Ramos (cell line): ENCODE measurements around the gene BICD2.

Experiments used
- in situ Hi-C: fragments of 300-500 bp; cut with MboI; formaldehyde crosslinking; loops from one replicate; pipeline ENCODE4 v1.14.3; 2022; ENCODE audit warnings: low sequenced_read_pairs; ENCODE audit not compliant: unreplicated experiment

The BICD2 gene

GRCh38 chr9:92734931-92735635 lies 29.6 kb downstream of the BICD2 start:
- in situ Hi-C loops = loop anchor here (10.0 to 25.0 kb wide), 2 partner anchors 540 to 1923 kb away; partner anchors contain the start of gene SYK

- in situ Hi-C loops = loop anchor here (10.0 to 25.0 kb wide), 2 partner anchors 544 to 1919 kb away; partner anchors contain the start of gene SYK
These were observed 33.7 kb downstream of the BICD2 start for GRCh38 chr9:92730897-92731296.

GRCh38 chr9:92729735-92730155 lies 34.9 kb downstream of the BICD2 start:
- in situ Hi-C loops = loop anchor here (10.0 to 25.0 kb wide), 3 partner anchors 335 to 1917 kb away; partner anchors contain the start of gene SYK

- in situ Hi-C loops = loop anchor here (10.0 to 25.0 kb wide), 2 partner anchors 336 to 1917 kb away; partner anchors contain the start of gene SYK
These were observed 35.5 kb downstream of the BICD2 start for GRCh38 chr9:92728831-92729734.

GRCh38 chr9:92727716-92728700 lies 36.6 kb downstream of the BICD2 start:
- in situ Hi-C loops = loop anchor here (10.0 to 25.0 kb wide), 2 partner anchors 337 to 1916 kb away; partner anchors contain the start of gene SYK

- in situ Hi-C loops = loop anchor here (10.0 to 25.0 kb wide), 2 partner anchors 338 to 1915 kb away; partner anchors contain the start of gene SYK
These were observed 37.5 kb downstream of the BICD2 start for GRCh38 chr9:92726971-92727715.

- in situ Hi-C loops = loop anchor here (10.0 to 25.0 kb wide), 2 partner anchors 338 to 1914 kb away; partner anchors contain the start of gene SYK
These were observed 38.3 kb downstream of the BICD2 start for GRCh38 chr9:92726348-92726747.

GRCh38 chr9:92725766-92726165 lies 38.9 kb downstream of the BICD2 start:
- in situ Hi-C loops = loop anchor here (10.0 to 25.0 kb wide), 2 partner anchors 339 to 1913 kb away; partner anchors contain the start of gene SYK

GRCh38 chr9:92725266-92725545 lies 39.4 kb downstream of the BICD2 start:
- in situ Hi-C loops = loop anchor here (10.0 to 25.0 kb wide), 2 partner anchors 340 to 1913 kb away; partner anchors contain the start of gene SYK

GRCh38 chr9:92724528-92725265 lies 39.9 kb downstream of the BICD2 start:
- in situ Hi-C loops = loop anchor here (10.0 to 25.0 kb wide), 2 partner anchors 340 to 1912 kb away; partner anchors contain the start of gene SYK

GRCh38 chr9:92723801-92724323 lies 40.8 kb downstream of the BICD2 start:
- in situ Hi-C loops = loop anchor here (10.0 kb wide), 1 partner anchor 341 kb away; no protein-coding TSS in a partner anchor

- in situ Hi-C loops = loop anchor here (10.0 kb wide), 1 partner anchor 342 kb away; no protein-coding TSS in a partner anchor
These were observed 41.4 kb downstream of the BICD2 start for GRCh38 chr9:92723299-92723625.

- in situ Hi-C loops = loop anchor here (10.0 kb wide), 1 partner anchor 342 kb away; no protein-coding TSS in a partner anchor
These were observed 42.0 kb downstream of the BICD2 start for GRCh38 chr9:92722386-92723298.

- in situ Hi-C loops = loop anchor here (10.0 kb wide), 1 partner anchor 343 kb away; no protein-coding TSS in a partner anchor
These were observed 43.1 kb downstream of the BICD2 start for GRCh38 chr9:92721548-92721947.

- in situ Hi-C loops = loop anchor here (10.0 kb wide), 1 partner anchor 344 kb away; no protein-coding TSS in a partner anchor
These were observed 43.7 kb downstream of the BICD2 start for GRCh38 chr9:92720807-92721535.
